ACHN (cell line): ENCODE data around the gene MED25.

Experiments
- DNase-seq: peaks from one replicate; pipeline ENCODE4 v3.0.0-alpha.2; 2015
- in situ Hi-C: cut with HindIII; loops from 2 replicates; pipeline ENCODE4 v1.10.0; 2017; ENCODE audit warnings: low sequenced_read_pairs, low pct_ligation_motif_present, low pct_unique_long_range_greater_than_20kb

Gene MED25

GRCh38 chr19:49817964-49818648 is at the start of gene MED25:
TSS of gene MED25 (plus strand) at chr19:49818289. CDS start at chr19:49818342, 53 bp downstream.
- in situ Hi-C loops = no loop called here
- peak; percentile 77 for DNase-seq

DNA sequence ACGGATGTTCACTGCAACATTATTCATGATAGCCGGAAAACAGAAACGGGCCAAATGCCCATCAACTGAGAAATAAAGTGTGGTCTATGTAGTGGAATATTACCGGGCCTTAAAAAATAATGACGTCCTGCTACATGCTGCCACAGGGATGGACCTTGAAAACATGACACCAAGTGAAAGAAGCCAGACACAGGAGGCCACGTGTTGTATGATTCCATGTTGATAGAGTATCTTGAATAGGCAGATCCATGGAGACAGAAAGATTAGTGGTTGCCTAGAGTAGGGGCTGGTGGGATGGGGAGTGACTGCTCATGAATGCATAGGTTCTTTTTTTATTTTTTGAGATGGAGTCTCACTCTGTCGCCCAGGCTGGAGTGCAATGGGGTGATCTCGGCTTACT is 47.6 kb upstream of the MED25 start:
- in situ Hi-C loops = no loop called here

GRCh38 chr19:49771674-49772139 is 46.4 kb upstream of the MED25 start:
- DNase-seq = no peak
- in situ Hi-C loops = no loop called here

More for the DNA sequence above, 47.6 kb upstream of the MED25 start:
- DNase-seq = no peak

GRCh38 chr19:49772850-49773432 is 45.1 kb upstream of the MED25 start:
- in situ Hi-C loops = no loop called here

GRCh38 chr19:49773663-49774350 is 44.3 kb upstream of the MED25 start:
- no peak for DNase-seq
- in situ Hi-C loops = no loop called here

More at GRCh38 chr19:49772850-49773432, 45.1 kb upstream of the MED25 start:
- no peak for DNase-seq

DNA sequence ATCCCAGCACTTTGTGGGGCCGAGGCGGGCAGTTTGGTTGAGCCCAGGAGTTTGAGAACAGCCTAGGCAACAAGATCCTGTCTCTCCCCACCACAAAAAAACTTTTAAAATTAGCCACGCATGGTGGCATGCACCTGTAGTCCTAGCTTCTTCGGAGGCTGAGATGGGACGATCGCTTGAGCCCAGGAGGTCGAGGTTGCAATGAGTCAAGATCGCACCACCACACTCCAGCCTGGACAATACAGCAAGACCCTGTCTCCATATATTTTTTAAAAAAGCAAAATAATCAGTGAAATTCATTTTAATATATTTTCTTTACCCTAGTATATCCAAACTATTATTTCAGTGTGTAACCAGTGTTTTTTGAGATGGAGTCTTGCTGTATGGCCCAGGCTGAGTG is 43.1 kb upstream of the MED25 start:
- DNase-seq = no peak
- in situ Hi-C loops = no loop called here

DNA sequence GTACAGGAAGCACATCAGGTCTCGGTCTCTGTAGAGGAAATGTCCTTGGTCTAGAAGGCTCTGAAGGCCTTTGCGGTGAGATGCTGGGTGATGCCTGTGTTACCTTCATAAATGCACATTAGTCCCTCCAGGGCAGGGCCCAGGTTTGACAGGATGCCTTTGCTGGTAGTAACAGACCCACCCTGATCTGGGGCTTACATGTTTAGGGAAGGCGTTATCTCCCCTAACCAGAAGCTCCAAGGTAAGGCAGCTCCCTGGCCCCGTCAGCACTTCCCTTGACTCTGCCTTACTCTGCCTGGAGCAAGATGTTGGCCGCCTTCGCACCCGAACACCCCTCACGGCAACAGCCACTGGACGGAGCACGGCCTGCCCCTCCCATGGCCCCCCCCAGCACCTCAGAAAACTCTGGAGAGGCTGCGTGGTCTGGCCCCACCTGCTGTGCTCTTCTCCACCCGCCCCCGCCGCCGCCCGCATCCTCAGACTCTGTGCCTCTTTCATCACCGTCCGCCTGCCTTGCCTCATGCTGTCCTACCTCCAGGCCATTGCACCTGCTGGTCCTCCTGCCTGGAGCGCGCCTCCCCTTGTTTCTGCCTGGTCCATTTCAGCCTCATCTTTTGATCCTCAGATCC is 42.2 kb upstream of the MED25 start:
- no peak for DNase-seq
- in situ Hi-C loops = no loop called here

- no peak for DNase-seq
- in situ Hi-C loops = no loop called here
Measured at GRCh38 chr19:49776371-49776764, 41.7 kb upstream of the MED25 start.

- DNase-seq = no peak
- in situ Hi-C loops = no loop called here
Measured at GRCh38 chr19:49779731-49780555, 38.1 kb upstream of the MED25 start.

GRCh38 chr19:49780861-49781260 is 37.2 kb upstream of the MED25 start:
- DNase-seq = no peak
- in situ Hi-C loops = no loop called here

DNA sequence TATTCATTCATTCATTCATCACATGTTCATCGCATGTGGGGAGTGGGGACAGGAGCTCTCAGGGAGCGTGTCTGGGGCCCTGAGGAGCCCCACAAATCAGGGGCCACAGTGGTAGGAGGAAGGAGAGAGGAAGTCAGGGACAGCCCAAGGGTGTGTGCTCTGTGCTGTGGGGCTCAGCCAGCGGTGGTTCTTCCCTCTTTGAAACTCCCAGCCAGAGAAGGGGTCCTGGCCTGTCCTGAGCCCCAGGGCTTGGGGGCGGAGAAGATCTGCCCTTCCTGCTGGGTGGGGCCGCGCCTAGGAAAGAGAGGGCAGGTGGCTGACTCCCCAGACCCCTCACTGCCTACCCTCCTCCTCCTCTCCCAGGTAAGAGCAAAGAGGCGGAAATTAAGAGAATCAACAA is 36.7 kb upstream of the MED25 start:
- in situ Hi-C loops = no loop called here

DNA sequence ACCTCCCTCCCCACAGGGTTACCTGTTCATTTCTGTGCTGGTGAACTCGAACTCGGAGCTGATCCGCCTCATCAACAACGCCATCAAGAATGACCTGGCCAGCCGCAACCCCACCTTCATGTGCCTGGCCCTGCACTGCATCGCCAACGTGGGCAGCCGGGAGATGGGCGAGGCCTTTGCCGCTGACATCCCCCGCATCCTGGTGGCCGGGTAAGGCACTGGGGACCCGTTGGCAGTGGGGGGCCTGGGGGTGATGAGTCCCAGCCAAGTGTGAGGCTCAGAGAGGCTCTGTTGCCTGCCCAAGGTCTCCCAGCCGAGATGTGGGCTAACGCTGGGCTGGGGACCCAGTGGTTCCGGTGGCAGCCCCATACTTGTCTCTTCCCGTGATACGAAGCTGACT is 35.6 kb upstream of the MED25 start:
- no peak for DNase-seq
- in situ Hi-C loops = no loop called here

More for the DNA sequence above, 36.7 kb upstream of the MED25 start:
- DNase-seq = no peak

- DNase-seq = no peak
- in situ Hi-C loops = no loop called here
Measured at GRCh38 chr19:49786376-49786820, 31.7 kb upstream of the MED25 start.

GRCh38 chr19:49787746-49788145 is 30.3 kb upstream of the MED25 start:
- DNase-seq = no peak
- in situ Hi-C loops = no loop called here

DNA sequence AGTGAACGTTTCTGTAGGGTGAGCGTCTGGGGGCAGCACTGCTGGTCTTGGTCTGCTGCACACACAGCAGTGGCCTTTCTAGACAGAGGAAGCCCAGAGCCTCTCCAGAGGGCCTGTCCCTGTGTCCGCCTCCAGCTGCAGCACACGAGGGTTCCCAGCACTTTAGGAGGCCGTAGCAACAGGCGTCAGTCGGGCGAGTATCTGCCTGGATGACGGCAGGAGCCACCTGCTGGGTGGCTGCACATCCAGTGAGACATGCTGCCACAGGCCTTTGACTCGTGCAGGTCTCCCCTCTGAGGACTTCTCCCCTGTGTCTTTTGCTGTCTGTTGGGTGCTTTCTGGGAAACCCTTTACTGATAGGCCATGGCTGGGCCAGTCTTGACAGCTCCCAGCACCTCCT is 29.2 kb upstream of the MED25 start:
- in situ Hi-C loops = no loop called here
- DNase-seq = no peak

DNA sequence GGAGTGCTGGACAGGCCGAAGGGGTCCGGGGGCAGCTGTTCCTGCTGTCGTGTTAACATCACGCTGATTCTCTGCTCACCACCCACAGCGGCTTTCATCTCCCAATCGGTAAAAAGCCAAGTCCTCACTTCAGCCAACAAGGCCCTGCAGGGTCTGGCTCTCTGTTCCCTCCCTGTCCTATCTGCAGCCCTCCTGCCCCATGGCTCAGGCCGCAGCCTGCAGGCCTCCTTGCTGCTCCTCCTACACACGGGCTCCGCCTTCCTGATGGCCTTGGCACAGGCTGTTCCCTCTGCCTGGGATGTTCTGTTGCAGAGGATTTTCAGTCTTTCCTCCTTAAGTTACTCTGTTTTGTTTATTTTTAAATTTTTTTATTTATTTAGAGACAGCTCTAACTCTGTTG is 27.2 kb upstream of the MED25 start:
- in situ Hi-C loops = no loop called here
- no peak for DNase-seq

GRCh38 chr19:49791776-49792445 is 26.2 kb upstream of the MED25 start:
- in situ Hi-C loops = no loop called here
- no peak for DNase-seq
